ENCODE data around the gene PCF11. TPM values are rescaled to one million over a fixed set of nuclear protein-coding genes. Genes with fewer than 3 reads are reported as not detected.

PCF11 gene, protein sequence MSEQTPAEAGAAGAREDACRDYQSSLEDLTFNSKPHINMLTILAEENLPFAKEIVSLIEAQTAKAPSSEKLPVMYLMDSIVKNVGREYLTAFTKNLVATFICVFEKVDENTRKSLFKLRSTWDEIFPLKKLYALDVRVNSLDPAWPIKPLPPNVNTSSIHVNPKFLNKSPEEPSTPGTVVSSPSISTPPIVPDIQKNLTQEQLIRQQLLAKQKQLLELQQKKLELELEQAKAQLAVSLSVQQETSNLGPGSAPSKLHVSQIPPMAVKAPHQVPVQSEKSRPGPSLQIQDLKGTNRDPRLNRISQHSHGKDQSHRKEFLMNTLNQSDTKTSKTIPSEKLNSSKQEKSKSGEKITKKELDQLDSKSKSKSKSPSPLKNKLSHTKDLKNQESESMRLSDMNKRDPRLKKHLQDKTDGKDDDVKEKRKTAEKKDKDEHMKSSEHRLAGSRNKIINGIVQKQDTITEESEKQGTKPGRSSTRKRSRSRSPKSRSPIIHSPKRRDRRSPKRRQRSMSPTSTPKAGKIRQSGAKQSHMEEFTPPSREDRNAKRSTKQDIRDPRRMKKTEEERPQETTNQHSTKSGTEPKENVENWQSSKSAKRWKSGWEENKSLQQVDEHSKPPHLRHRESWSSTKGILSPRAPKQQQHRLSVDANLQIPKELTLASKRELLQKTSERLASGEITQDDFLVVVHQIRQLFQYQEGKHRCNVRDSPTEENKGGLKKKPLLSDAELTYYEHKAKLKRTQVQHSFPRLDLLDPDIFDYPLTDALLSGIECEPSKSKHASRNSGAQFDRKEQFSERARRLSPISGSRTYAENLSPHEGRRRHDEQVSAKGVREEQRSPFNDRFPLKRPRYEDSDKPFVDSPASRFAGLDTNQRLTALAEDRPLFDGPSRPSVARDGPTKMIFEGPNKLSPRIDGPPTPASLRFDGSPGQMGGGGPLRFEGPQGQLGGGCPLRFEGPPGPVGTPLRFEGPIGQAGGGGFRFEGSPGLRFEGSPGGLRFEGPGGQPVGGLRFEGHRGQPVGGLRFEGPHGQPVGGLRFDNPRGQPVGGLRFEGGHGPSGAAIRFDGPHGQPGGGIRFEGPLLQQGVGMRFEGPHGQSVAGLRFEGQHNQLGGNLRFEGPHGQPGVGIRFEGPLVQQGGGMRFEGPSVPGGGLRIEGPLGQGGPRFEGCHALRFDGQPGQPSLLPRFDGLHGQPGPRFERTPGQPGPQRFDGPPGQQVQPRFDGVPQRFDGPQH (N-terminal part only)
- polyA plus RNA-seq (81.7 and 82.4 TPM in 2 replicates), polyA minus RNA-seq (141 and 171 TPM in 2 replicates)

DNA sequence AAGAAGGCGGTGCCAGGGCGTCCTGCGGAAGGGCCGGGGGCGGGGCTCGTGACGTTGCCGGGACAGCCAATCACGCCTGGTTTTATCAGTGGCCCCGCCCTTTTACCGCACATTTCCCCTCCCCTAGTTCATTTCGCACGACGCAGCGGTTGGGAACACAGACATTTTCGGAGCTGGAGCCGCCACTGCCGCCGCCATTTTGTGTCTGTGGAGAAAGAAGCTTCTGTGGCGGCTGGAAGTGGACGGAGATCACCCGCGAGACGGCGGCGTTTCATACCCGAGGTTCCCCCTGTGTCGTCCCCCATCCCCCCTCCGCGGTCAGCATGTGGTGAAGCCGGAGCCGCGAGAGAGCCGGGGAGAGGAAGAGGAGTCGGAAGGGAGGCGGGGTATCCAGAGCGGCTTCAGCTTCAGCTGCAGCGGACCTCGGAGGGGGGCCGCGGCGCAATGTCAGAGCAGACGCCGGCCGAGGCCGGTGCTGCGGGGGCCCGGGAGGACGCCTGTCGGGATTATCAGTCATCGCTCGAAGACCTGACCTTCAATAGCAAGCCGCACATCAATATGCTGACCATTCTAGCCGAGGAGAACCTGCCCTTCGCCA is at the start of gene PCF11:
PCF11 (plus strand) TSS at position 136 of the 598 bp plus-strand sequence; CDS start at position 445, 309 bp downstream.
- Histone ChIP-seq H4K20me1 (ENCODE audit: insufficient read depth) (peaks cover 10% of the 10 kb centered on the region), H3K9me2 (ENCODE audit: insufficient read depth, low read length) (no peaks in the 10 kb centered on the region), H3K27me3 (ENCODE audit: insufficient read depth, low read depth, low read length) (no peaks in the 10 kb centered on the region), H3K9me3 (ENCODE audit: low read length) (no peaks in the 10 kb centered on the region), H3K9ac (ENCODE audit: low read length) (peak within 1 kb of the TSS; percentile 99), H3K4me3 (ENCODE audit: low read length) (peak within 1 kb of the TSS; percentile 92), H2AFZ (ENCODE audit: low read depth, low read length) (peak within 1 kb of the TSS; percentile 78), H3K4me2 (ENCODE audit: low read length) (peak within 1 kb of the TSS; percentile 30), H3K36me3 (ENCODE audit: insufficient read depth, low read length) (no peaks in the 10 kb centered on the region), H3K79me2 (replicated peaks; ENCODE audit: insufficient read depth, low read length) (peaks cover 49% of the 10 kb centered on the region), H3K27ac (ENCODE audit: low read length) (peak within 1 kb of the TSS; percentile 99), H3F3A (ENCODE audit: insufficient read depth, low read length, poor library complexity, severe bottlenecking) (no peaks in the 10 kb centered on the region)
- TF ChIP-seq TAF1 (IDR thresholded peaks at IDR 0.05; ENCODE audit: low read depth) (peak; percentile 100), EP300 (conservative IDR thresholded peaks at IDR 0.05; ENCODE audit: poor library complexity, severe bottlenecking) (peak; percentile 53), MXI1 (conservative IDR thresholded peaks at IDR 0.05; ENCODE audit: poor library complexity, severe bottlenecking) (peak; percentile 43), RAD21 (conservative IDR thresholded peaks at IDR 0.05) (peak; percentile 22), SMC3 (conservative IDR thresholded peaks at IDR 0.05; ENCODE audit: poor library complexity) (no peak), POLR2AphosphoS5 (IDR thresholded peaks at IDR 0.05) (peak; percentile 100)
- TF ChIP-seq, protein P1, sequence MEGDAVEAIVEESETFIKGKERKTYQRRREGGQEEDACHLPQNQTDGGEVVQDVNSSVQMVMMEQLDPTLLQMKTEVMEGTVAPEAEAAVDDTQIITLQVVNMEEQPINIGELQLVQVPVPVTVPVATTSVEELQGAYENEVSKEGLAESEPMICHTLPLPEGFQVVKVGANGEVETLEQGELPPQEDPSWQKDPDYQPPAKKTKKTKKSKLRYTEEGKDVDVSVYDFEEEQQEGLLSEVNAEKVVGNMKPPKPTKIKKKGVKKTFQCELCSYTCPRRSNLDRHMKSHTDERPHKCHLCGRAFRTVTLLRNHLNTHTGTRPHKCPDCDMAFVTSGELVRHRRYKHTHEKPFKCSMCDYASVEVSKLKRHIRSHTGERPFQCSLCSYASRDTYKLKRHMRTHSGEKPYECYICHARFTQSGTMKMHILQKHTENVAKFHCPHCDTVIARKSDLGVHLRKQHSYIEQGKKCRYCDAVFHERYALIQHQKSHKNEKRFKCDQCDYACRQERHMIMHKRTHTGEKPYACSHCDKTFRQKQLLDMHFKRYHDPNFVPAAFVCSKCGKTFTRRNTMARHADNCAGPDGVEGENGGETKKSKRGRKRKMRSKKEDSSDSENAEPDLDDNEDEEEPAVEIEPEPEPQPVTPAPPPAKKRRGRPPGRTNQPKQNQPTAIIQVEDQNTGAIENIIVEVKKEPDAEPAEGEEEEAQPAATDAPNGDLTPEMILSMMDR (IDR thresholded peaks at IDR 0.05; ENCODE audit: poor library complexity, severe bottlenecking) = no peak
- TF ChIP-seq, protein P2, sequence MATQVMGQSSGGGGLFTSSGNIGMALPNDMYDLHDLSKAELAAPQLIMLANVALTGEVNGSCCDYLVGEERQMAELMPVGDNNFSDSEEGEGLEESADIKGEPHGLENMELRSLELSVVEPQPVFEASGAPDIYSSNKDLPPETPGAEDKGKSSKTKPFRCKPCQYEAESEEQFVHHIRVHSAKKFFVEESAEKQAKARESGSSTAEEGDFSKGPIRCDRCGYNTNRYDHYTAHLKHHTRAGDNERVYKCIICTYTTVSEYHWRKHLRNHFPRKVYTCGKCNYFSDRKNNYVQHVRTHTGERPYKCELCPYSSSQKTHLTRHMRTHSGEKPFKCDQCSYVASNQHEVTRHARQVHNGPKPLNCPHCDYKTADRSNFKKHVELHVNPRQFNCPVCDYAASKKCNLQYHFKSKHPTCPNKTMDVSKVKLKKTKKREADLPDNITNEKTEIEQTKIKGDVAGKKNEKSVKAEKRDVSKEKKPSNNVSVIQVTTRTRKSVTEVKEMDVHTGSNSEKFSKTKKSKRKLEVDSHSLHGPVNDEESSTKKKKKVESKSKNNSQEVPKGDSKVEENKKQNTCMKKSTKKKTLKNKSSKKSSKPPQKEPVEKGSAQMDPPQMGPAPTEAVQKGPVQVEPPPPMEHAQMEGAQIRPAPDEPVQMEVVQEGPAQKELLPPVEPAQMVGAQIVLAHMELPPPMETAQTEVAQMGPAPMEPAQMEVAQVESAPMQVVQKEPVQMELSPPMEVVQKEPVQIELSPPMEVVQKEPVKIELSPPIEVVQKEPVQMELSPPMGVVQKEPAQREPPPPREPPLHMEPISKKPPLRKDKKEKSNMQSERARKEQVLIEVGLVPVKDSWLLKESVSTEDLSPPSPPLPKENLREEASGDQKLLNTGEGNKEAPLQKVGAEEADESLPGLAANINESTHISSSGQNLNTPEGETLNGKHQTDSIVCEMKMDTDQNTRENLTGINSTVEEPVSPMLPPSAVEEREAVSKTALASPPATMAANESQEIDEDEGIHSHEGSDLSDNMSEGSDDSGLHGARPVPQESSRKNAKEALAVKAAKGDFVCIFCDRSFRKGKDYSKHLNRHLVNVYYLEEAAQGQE (IDR thresholded peaks at IDR 0.05; ENCODE audit: borderline replicate concordance) = peak; percentile 99

DNA sequence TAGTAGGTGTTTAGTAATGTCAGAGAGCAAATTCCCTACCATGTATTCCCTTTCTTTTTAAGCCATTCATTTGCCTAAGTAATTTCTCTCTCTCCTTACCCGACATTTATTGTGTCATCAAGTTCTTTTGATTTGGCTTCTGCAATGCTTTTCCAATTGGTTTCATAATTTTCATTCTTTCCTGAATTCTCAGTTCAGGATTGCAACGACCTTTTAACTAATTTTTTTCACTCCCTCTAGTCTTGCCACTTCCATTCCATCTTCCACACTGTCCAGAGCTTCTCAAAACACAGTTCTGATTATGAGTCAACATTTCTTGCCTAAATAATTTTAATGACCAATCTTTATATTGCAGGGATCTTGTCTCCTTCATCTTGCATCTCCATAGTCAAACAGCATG is 44.0 kb upstream of the PCF11 start:
- Histone ChIP-seq H3K27ac (ENCODE audit: low read length) (no peak overlapping the region), H3K4me3 (ENCODE audit: low read length) (no peak overlapping the region), H3K27me3 (ENCODE audit: insufficient read depth, low read depth, low read length) (no peaks in the 10 kb centered on the region), H3K4me2 (ENCODE audit: low read length) (no peak overlapping the region), H3K79me2 (replicated peaks; ENCODE audit: insufficient read depth, low read length) (no peaks in the 10 kb centered on the region), H3K36me3 (ENCODE audit: insufficient read depth, low read length) (no peaks in the 10 kb centered on the region), H2AFZ (ENCODE audit: low read depth, low read length) (no peak overlapping the region), H3K9ac (ENCODE audit: low read length) (no peak overlapping the region), H3K9me2 (ENCODE audit: insufficient read depth, low read length) (no peaks in the 10 kb centered on the region), H3K9me3 (ENCODE audit: low read length) (no peaks in the 10 kb centered on the region), H3F3A (ENCODE audit: insufficient read depth, low read length, poor library complexity, severe bottlenecking) (no peaks in the 10 kb centered on the region), H4K20me1 (ENCODE audit: insufficient read depth) (no peaks in the 10 kb centered on the region)
- TF ChIP-seq TAF1 (IDR thresholded peaks at IDR 0.05; ENCODE audit: low read depth) (no peak), POLR2AphosphoS5 (IDR thresholded peaks at IDR 0.05) (no peak), EZH2 (IDR thresholded peaks at IDR 0.05; ENCODE audit: borderline replicate concordance, insufficient read depth, low read length, poor library complexity, severe bottlenecking) (no peak), MXI1 (conservative IDR thresholded peaks at IDR 0.05; ENCODE audit: poor library complexity, severe bottlenecking) (no peak), SMC3 (conservative IDR thresholded peaks at IDR 0.05; ENCODE audit: poor library complexity) (no peak), RAD21 (conservative IDR thresholded peaks at IDR 0.05) (no peak), EP300 (conservative IDR thresholded peaks at IDR 0.05; ENCODE audit: poor library complexity, severe bottlenecking) (no peak)
- TF ChIP-seq, protein P1 (IDR thresholded peaks at IDR 0.05; ENCODE audit: poor library complexity, severe bottlenecking) = no peak
- TF ChIP-seq, protein P2 (IDR thresholded peaks at IDR 0.05; ENCODE audit: borderline replicate concordance) = no peak
